GM12878 (cell line): ENCODE results near the gene SLC37A1. TPM values are rescaled to one million over a fixed set of nuclear protein-coding genes. Genes with fewer than 3 reads are reported as not detected.

ENCODE experiments used
- BCLAF1 ChIP-seq: fragments of 450-650 bp; IDR thresholded peaks from 2 replicates; pipeline ENCODE4 v1.6.1; 2017; ENCODE audit warnings: antibody characterized with exemption, mild to moderate bottlenecking, moderate library complexity
- CHD2 ChIP-seq: IDR thresholded peaks from 2 replicates; pipeline ENCODE4 v1.6.1; 2011; ENCODE audit warnings: low read depth, low read length, improper control_type of control experiment, borderline replicate concordance
- EP300 ChIP-seq, 2 experiments: fragments of 150-350 bp in 1 of 2; IDR thresholded peaks; 2 replicates each; pipeline ENCODE4 v1.6.1; 2011 to 2012; ENCODE audit warnings: low read depth in 2 of 2, low read length in 2 of 2, borderline replicate concordance in 1 of 2, improper control_type of control experiment in 1 of 2, inconsistent platforms in 1 of 2; ENCODE audit not compliant: control insufficient read depth in 1 of 2
- HCFC1 ChIP-seq: fragments of 150-350 bp; IDR thresholded peaks from 2 replicates; pipeline ENCODE4 v1.6.1; 2014; ENCODE audit warnings: low read length
- HDAC2 ChIP-seq: fragments of 200-600 bp; sonication (generic); IDR thresholded peaks from 2 replicates; pipeline ENCODE4 v1.6.1; 2017
- HDGF ChIP-seq: fragments of 450-650 bp; IDR thresholded peaks from 2 replicates; pipeline ENCODE4 v1.6.1; 2016; ENCODE audit warnings: antibody characterized with exemption
- IKZF1 ChIP-seq: fragments of 450-650 bp; conservative IDR thresholded peaks from 2 replicates; pipeline ENCODE4 v1.6.1; 2017; ENCODE audit warnings: antibody characterized with exemption, mild to moderate bottlenecking
- IRF5 ChIP-seq: fragments of 450-650 bp; IDR thresholded peaks from 2 replicates; pipeline ENCODE4 v1.6.1; 2017; ENCODE audit warnings: borderline replicate concordance
- MYC ChIP-seq: IDR thresholded peaks from 2 replicates; pipeline ENCODE4 v1.6.1; 2011; ENCODE audit warnings: mild to moderate bottlenecking, low read length, moderate library complexity, inconsistent platforms; ENCODE audit not compliant: insufficient read depth, insufficient replicate concordance, insufficient read length, severe bottlenecking
- PRDM15 ChIP-seq: fragments of 450-650 bp; formaldehyde crosslinking; IDR thresholded peaks from 2 replicates; pipeline ENCODE4 v1.4.0; 2020; ENCODE audit warnings: mild to moderate bottlenecking, moderate library complexity
- SKIL ChIP-seq: fragments of 450-650 bp; IDR thresholded peaks from 2 replicates; pipeline ENCODE4 v1.6.1; 2017; ENCODE audit warnings: mild to moderate bottlenecking, low read depth, inconsistent platforms; ENCODE audit not compliant: poor library complexity, severe bottlenecking
- SMAD5 ChIP-seq: IDR thresholded peaks from 2 replicates; pipeline ENCODE4 v1.6.1; 2016; ENCODE audit warnings: antibody characterized with exemption, low read depth
- SPI1 ChIP-seq: IDR thresholded peaks from 2 replicates; pipeline ENCODE4 v1.6.1; 2011; ENCODE audit warnings: low read depth, mild to moderate bottlenecking, low read length, moderate library complexity, borderline replicate concordance; ENCODE audit not compliant: insufficient read depth
- SREBF2 ChIP-seq: IDR thresholded peaks from 2 replicates; pipeline ENCODE4 v1.6.1; 2012; ENCODE audit warnings: mild to moderate bottlenecking, low read length
- TBL1XR1 ChIP-seq: IDR thresholded peaks from 2 replicates; pipeline ENCODE4 v1.6.1; 2012; ENCODE audit warnings: low read depth, low read length, improper control_type of control experiment
- YY1 ChIP-seq: IDR thresholded peaks from 2 replicates; pipeline ENCODE4 v1.6.1; 2011; ENCODE audit warnings: low read depth, mild to moderate bottlenecking, low read length
- polyA plus RNA-seq, 11 experiments: library from polyadenylated mRNA; depleted of rRNA in 4 of 11; unstranded in 6 of 11; stranded (reverse) in 5 of 11; fragments of >200 nt; fragmentation: Nextera tagmentation in 4 of 11; fragmentation: Illumina TruSeq in 1 of 11; extraction: Ambion mirVana in 4 of 11; extraction: Trizol in 1 of 11; gene quantifications; 1 replicate in 1 of 11; 2 replicates in 10 of 11; pipeline versions ENCODE4 v1.2.1 to v1.2.3, GENCODE V29; 2011 to 2016; ENCODE audit warnings: inconsistent platforms in 2 of 11, missing spikeins in 2 of 11, low read depth in 1 of 11
- total RNA-seq, 4 experiments: library from RNA; depleted of rRNA in 3 of 4; stranded (reverse); fragments of >200 nt in 3 of 4; fragmentation: Illumina TruSeq in 1 of 4; extraction: Trizol in 1 of 4; gene quantifications; 2 replicates each; pipeline versions ENCODE4 v1.2.1 to v1.2.3, GENCODE V29; 2013 to 2021
- TF ChIP-seq, protein P1 (sequence below): IDR thresholded peaks from 2 replicates; pipeline ENCODE4 v1.6.1; 2011; ENCODE audit warnings: mild to moderate bottlenecking, low read depth, low read length, moderate library complexity; ENCODE audit not compliant: insufficient replicate concordance

SLC37A1 gene
- total and polyA plus RNA-seq, 10 of the 15 experiments (the other 5 are each of a cell fraction or from before 2014, with no cell fraction given), result 1.1 to 35.5 (median 24.4) TPM

DNA sequence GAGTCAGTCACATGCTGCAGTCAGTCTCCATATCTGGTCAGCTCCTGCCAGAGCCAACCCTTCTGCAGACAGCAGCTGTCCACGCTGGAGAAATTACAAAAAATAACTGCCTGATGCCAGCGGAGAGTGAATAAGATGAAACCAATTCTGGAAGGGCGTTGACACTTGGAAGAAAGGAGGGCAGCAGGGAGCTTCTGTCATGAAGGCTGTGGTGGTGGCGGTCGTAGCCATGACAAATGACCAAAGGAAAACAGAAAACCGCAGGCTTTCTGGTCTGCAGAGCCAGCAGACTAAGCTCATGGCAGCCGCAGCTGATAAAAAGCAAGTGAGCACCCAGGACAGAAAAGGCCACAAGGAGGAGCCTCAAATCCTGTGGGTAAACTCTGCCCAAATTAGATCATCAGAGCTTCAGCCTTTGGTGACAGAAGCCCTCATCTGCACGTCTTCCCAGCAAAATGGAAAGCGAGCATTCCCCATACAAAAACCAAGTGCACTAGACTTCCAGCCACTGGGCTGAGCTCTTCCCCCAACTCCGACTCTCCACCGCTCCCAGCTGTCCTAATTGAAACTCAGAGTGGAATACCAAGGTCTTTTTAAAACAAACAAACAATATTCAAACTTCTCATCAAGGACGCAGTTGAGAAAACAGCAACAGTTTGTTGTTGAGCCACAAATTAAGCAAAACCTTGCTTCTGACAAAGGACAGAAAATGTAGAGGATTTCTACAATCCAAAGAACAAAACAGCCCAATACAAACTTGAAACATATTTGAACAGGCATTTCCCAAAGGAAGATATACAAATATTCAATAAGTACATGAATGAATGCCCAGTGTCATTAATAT is 46.3 kb upstream of the SLC37A1 start (continued):
- TF ChIP-seq TBL1XR1 (peak; percentile 58; the same call in 1 of the 2 replicates), SMAD5 (no peak), MYC (no peak), SPI1 (no peak), YY1 (peak; percentile 55; the same call in 1 of the 2 replicates), HDAC2 (no peak), CHD2 (no peak), SKIL (peak; percentile 77), HDGF (no peak), IRF5 (peak; percentile 23; the same call in 1 of the 2 replicates), EP300 (IDR thresholded peaks at IDR 0.05; ENCODE audit: borderline replicate concordance in 1 of 2, control insufficient read depth in 1 of 2, low read depth in 2 of 2, low read length in 2 of 2) (peak; percentile 34 to 54; a peak in 1 of 4 replicates), BCLAF1 (no peak), IKZF1 (peak; percentile 86), PRDM15 (CRISPR knock-in tag) (no peak), HCFC1 (no peak), SREBF2 (no peak)
- TF ChIP-seq, protein P1, sequence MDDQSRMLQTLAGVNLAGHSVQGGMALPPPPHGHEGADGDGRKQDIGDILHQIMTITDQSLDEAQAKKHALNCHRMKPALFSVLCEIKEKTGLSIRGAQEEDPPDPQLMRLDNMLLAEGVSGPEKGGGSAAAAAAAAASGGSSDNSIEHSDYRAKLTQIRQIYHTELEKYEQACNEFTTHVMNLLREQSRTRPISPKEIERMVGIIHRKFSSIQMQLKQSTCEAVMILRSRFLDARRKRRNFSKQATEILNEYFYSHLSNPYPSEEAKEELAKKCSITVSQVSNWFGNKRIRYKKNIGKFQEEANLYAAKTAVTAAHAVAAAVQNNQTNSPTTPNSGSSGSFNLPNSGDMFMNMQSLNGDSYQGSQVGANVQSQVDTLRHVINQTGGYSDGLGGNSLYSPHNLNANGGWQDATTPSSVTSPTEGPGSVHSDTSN, result peak; percentile 61
